ENCODE data around the gene EPC1. TPM values are rescaled to one million over a fixed set of nuclear protein-coding genes. Genes with fewer than 3 reads are reported as not detected.
"Not testable (repeated sequence)": the region's sequence is repeated elsewhere in the genome, so short reads cannot be mapped to it uniquely, and the experiment has no call there.

EPC1 gene
- total RNA-seq, 1 donor = 26.7 TPM

DNA sequence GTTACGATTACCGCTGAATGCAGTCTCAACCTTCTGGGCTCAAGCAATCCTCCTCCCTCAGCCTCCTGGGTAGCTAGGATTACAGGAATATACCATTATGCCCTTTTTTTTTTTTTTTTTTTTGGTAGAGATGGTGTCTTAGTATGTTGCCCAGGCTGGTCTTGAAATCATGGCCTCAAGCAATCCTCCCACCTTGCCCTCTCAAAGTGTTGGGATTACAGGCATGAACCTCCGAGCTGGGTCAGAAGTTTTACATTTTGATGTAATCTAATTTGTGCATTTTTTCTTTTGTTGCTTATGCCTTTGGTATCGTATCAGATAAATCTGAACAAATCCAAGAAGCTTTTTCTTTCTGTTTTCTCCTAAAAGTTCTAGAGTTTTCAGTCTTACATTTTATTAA lies 87.4 kb downstream of the EPC1 start:
- H3K4me3 ChIP-seq (ENCODE audit: low read depth, low read length) = no peak overlapping the region
- TF ChIP-seq, protein P1, sequence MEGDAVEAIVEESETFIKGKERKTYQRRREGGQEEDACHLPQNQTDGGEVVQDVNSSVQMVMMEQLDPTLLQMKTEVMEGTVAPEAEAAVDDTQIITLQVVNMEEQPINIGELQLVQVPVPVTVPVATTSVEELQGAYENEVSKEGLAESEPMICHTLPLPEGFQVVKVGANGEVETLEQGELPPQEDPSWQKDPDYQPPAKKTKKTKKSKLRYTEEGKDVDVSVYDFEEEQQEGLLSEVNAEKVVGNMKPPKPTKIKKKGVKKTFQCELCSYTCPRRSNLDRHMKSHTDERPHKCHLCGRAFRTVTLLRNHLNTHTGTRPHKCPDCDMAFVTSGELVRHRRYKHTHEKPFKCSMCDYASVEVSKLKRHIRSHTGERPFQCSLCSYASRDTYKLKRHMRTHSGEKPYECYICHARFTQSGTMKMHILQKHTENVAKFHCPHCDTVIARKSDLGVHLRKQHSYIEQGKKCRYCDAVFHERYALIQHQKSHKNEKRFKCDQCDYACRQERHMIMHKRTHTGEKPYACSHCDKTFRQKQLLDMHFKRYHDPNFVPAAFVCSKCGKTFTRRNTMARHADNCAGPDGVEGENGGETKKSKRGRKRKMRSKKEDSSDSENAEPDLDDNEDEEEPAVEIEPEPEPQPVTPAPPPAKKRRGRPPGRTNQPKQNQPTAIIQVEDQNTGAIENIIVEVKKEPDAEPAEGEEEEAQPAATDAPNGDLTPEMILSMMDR (IDR thresholded peaks at IDR 0.05; ENCODE audit: insufficient read depth, low read length) = no peak

DNA sequence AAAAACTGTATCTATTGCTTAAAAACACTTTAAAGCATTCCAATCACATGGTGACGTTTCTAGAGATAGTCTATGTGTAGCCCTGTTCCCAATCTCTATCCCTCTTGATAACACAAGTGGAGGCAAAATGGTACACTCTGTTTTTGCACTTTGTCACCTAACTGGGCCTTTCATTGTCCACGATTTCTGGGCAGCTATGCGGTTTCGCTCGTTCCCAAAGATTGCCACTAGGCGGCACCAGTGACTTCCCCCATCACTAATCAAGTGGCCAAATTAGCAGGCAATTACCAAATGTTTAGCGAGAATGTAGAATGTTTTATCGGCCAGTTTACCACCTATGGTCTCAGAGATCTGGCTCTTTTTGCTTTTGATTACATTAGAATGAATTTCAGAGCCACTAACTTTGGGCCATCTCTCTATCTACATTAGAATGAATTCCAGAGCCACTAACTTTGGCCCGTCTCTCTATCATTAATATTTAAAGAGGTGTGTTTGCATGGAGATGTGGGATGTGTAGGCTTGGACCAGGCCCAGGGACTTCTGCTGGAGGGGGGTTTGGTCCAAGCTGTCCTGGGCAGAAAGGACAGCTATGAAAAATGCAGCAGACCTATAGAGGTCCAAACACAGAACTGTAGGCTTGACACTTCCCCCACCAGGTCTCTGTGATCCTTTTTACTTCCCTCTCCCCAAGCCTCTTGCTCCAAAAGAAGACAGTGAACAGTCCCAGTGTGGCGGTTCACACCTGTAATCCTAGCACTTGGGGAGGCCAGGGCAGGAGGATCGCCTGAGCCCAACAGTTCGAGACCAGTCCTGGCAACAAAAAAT lies 90.1 kb downstream of the EPC1 start:
- TF ChIP-seq, protein P1 (IDR thresholded peaks at IDR 0.05; ENCODE audit: insufficient read depth, low read length) = peak; percentile 94
- H3K4me3 ChIP-seq (ENCODE audit: low read depth, low read length) = no peak overlapping the region
- peak; percentile 52 for DNase-seq (ENCODE audit: low read depth)

More for the DNA sequence above, 87.4 kb downstream of the EPC1 start:
- DNase-seq (ENCODE audit: low read depth) = no peak

DNA sequence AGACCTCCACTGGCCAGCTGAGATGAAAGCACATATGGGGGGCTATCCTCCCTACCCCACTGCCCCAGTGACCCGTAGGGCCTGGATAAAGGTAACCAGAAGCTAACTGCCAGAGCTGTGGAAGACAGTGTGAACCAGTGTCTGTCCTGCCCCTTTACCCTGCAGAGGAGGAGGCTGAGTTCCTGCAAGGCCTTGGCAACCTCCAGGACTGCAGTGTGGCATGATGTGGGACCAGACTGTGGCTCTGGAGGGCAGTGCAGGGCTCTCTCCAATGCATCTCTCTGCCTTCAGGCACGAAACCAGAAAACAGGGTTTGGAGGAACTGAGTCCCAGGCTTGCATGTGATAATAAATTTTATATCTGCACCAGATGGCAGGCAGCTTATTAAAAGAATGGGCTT lies 93.1 kb downstream of the EPC1 start:
- no peak for DNase-seq (ENCODE audit: low read depth)
- TF ChIP-seq, protein P1 (IDR thresholded peaks at IDR 0.05; ENCODE audit: insufficient read depth, low read length) = no peak
- H3K4me3 ChIP-seq (ENCODE audit: low read depth, low read length) = no peak overlapping the region

DNA sequence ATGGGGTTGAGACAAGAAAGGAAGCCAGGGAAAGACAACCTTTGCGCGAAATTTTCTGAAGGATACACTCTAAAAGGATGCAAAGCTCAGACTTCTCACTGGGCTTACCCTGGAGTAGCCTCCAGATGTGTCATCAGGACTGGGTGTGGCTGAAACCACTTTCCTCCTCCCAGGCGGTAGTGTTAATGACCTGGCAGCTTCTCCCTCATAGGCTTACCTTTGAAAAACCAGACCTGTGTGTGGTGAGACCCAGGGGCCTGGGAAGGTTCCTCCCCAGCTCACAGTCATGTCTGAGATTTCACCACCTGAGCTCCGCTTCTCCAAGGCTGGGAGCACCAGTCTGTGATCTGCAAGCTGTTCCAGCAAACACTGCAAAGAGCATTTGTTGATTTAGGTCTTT lies 93.7 kb downstream of the EPC1 start:
- TF ChIP-seq, protein P1 (IDR thresholded peaks at IDR 0.05; ENCODE audit: insufficient read depth, low read length) = no peak
- H3K4me3 ChIP-seq (ENCODE audit: low read depth, low read length) = no peak overlapping the region
- no peak for DNase-seq (ENCODE audit: low read depth)

DNA sequence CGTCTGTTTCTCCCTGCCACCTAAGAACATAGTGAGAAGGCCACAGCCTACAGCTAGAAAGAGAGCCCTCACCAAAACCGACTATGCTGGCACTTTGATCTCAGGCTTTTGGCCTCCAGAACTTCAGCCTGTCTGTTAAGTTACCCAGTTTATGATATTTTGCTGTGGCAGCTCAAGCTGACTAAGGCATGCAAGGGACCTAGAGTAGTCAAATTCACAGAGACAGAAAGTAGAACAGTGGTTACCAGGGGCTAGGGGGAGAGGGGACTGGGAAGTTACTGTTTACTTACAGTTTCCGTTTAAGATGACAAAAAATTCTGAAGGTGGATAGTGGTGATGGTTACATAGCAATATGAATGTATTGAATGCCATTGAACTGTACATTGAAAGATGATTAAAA lies 96.5 kb downstream of the EPC1 start:
- H3K4me3 ChIP-seq (ENCODE audit: low read depth, low read length); DNase-seq (ENCODE audit: low read depth): not testable (repeated sequence)

DNA sequence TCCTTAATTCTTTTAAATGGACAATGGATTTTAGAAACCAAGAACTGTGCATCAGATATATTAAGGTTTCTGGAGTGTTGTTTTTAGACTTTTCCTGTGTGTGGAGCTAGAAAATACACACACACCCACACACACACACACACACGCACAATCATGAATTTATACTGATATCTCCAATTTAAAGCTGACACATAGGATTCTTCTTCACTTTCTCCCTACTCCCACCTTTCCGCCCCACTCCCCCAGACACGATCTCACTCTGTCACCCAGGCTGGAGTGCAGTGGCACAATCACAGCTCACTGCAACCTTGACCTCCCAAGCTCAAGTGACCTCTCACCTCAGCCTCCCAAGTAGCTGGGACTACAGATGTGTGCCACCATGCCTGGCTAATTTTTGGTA lies 100.3 kb downstream of the EPC1 start:
- H3K4me3 ChIP-seq (ENCODE audit: low read depth, low read length) = no peak overlapping the region
- TF ChIP-seq, protein P1 (IDR thresholded peaks at IDR 0.05; ENCODE audit: insufficient read depth, low read length) = no peak
- DNase-seq (ENCODE audit: low read depth) = no peak

DNA sequence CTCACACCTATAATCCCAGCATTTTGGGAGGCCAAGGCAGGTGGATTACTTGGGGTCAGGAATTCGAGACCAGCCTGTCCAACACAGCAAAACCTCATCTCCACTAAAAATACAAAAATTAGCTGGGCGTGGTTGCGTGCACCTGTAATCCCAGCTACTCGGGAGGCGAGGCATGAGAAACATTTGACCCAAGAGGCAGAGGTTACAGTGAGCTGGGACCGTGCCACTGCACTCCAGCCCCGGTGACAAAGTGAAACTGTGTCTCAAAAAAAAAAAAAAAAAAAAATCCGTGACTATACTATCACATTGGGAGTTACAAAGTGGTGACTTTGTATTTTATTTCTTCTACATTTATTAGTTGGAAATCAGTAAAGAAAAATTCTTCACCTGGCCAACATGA lies 101.2 kb downstream of the EPC1 start:
- TF ChIP-seq, protein P1 (IDR thresholded peaks at IDR 0.05; ENCODE audit: insufficient read depth, low read length) = no peak
- no peak for DNase-seq (ENCODE audit: low read depth)
- no peak overlapping the region for H3K4me3 ChIP-seq (ENCODE audit: low read depth, low read length)

Data from fibroblast of the aortic adventitia (primary cell).